Choroid plexus epithelial cell (primary cell): Measurements from ENCODE around the gene MSTN.

Source experiments
- DNase-seq: peaks from one replicate; pipeline ENCODE4 v3.0.0-alpha.2; 2010; ENCODE audit warnings: low read depth
- H3K4me3 ChIP-seq: 2 replicates; pipeline ENCODE4 v1.5.1; 2011; ENCODE audit warnings: low read depth, mild to moderate bottlenecking, control low read depth, low read length, moderate library complexity
- TF ChIP-seq, protein P1 (sequence below): conservative IDR thresholded peaks from 2 replicates; pipeline ENCODE4 v1.5.1; 2011; ENCODE audit warnings: low read depth, mild to moderate bottlenecking, control low read depth, inconsistent platforms, low read length, moderate library complexity

The MSTN gene

GRCh38 chr2:190088917-190089316, 26.4 kb upstream of the MSTN start:
- TF ChIP-seq, protein P1, sequence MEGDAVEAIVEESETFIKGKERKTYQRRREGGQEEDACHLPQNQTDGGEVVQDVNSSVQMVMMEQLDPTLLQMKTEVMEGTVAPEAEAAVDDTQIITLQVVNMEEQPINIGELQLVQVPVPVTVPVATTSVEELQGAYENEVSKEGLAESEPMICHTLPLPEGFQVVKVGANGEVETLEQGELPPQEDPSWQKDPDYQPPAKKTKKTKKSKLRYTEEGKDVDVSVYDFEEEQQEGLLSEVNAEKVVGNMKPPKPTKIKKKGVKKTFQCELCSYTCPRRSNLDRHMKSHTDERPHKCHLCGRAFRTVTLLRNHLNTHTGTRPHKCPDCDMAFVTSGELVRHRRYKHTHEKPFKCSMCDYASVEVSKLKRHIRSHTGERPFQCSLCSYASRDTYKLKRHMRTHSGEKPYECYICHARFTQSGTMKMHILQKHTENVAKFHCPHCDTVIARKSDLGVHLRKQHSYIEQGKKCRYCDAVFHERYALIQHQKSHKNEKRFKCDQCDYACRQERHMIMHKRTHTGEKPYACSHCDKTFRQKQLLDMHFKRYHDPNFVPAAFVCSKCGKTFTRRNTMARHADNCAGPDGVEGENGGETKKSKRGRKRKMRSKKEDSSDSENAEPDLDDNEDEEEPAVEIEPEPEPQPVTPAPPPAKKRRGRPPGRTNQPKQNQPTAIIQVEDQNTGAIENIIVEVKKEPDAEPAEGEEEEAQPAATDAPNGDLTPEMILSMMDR, result peak; percentile 82
- no peak overlapping the region for H3K4me3 ChIP-seq
- peak; percentile 86 for DNase-seq

DNA sequence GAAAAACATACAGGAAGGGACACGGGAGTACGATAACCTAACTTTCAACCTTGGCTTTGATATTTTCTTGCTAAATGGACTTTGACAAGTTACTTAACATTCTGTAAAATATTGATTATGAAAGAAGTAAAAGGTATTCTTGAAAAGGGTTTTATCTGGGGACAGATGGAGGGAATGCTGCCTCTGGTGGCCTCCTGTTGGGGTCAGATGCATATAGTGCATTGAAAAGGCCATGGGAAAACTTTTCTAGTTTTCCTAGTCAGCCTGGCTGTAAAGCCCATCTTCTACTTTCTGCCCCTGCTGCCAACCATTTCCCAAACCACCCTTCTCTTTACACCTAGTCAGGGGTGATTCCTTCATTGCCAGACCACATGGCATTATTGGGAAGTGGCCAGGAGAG, 22.2 kb upstream of the MSTN start:
- TF ChIP-seq, protein P1, result peak; percentile 15
- no peak for DNase-seq
- H3K4me3 ChIP-seq, result no peak overlapping the region

- no peak overlapping the region for H3K4me3 ChIP-seq
- DNase-seq, result peak; percentile 9
- TF ChIP-seq, protein P1, result no peak
These were observed 19.6 kb upstream of the MSTN start for GRCh38 chr2:190082118-190082517.

DNA sequence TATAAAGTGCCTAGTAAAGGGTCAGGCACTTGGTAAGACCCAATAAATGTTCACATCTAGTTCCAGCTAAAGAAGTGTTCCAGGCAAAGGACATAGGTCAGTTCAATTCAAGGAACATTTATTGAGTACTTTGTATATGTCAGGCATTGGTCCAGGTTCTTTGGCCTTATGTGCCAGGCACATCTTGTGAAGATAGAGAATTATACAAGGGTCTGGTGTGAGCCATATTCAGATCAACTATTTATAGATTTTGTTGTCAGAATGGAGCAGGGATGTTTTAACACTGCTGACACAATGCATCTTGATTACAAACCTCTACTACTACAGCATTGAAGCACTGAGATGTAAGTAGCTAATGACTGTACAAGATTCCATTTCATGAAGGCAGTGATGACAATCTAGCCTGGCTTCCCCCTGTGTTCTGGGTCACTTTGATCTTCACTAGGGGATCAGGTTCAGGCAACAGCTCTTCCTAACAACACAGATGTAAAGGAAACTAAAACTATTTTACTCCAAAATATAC, 18.1 kb upstream of the MSTN start:
- no peak overlapping the region for H3K4me3 ChIP-seq
- DNase-seq, result no peak
- TF ChIP-seq, protein P1, result no peak

DNA sequence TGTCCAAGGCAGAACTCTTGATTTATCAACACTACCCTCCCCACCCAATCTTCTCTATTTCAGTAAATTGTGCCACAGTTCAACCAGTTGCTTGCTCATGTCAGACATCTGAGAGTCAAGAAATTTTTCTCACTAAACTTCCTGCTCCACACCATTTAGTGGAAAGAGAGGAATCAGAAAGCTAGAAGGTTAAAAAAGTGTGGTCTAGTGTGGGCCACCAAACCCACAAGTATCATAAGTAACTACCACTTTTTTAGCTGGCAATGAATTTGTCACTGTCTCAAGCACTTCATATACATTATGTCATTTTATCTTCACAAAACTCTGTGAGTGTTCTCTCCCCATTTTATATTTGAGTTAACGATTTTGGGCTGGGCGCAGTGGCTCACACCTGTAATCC, 16.6 kb upstream of the MSTN start:
- DNase-seq, result no peak
- TF ChIP-seq, protein P1, result no peak
- H3K4me3 ChIP-seq, result no peak overlapping the region

DNA sequence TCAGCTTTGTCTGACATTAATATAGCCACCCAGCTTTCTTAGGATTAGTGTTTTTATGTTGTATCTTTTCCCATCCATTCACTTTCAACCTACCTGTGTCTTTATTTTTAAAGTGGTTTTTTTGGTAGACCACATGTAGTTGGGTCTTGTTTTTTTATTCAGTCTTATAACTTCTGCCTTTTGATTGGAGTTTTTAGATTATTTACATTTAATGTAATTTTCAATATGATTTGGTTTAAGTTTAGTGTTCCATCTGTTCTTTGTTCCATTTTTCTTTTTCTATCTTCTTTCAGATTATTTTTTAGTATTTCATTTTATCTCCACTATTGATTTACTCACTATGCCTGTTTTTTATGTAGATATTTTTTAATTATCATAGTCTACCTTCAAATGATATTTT, 13.1 kb upstream of the MSTN start:
- TF ChIP-seq, protein P1, result no peak
- DNase-seq, result no peak
- H3K4me3 ChIP-seq, result no peak overlapping the region

- TF ChIP-seq, protein P1, result peak; percentile 64
- H3K4me3 ChIP-seq, result no peak overlapping the region
- DNase-seq, result peak; percentile 85
These were observed 7.6 kb upstream of the MSTN start for GRCh38 chr2:190069936-190070696.
